NCI-H2196 (cell line): ENCODE results near the gene TRAF4.
"Not testable (repeated sequence)": the region's sequence is repeated elsewhere in the genome, so short reads cannot be mapped to it uniquely, and the experiment has no call there.

Source experiments
- DNase-seq: peaks from one replicate; lab custom pipeline; 2025; ENCODE audit not compliant: unreplicated experiment; lab: John Stamatoyannopoulos, UW

Gene TRAF4

GRCh38 chr17:28726627-28727491 lies 17.0 kb upstream of the TRAF4 start:
- DNase-seq = peak; percentile 86

GRCh38 chr17:28728364-28729200 lies 15.2 kb upstream of the TRAF4 start, which contains the start of gene NEK8:
TSS of gene NEK8 (plus strand) at chr17:28728788. CDS start at chr17:28728814, 26 bp downstream.
- peak; percentile 85 for DNase-seq

- DNase-seq = no peak
Observed at GRCh38 chr17:28729950-28730330, 13.9 kb upstream of the TRAF4 start.

GRCh38 chr17:28733346-28733745 lies 10.5 kb upstream of the TRAF4 start:
- no peak for DNase-seq

- no peak for DNase-seq
Observed at GRCh38 chr17:28734712-28735241, 9.0 kb upstream of the TRAF4 start.

- peak; percentile 6 for DNase-seq
Observed at GRCh38 chr17:28735242-28735722, 8.5 kb upstream of the TRAF4 start.

- DNase-seq = not testable (repeated sequence)
Observed at GRCh38 chr17:28735913-28736769, 7.7 kb upstream of the TRAF4 start.

GRCh38 chr17:28737316-28737715 lies 6.5 kb upstream of the TRAF4 start:
- DNase-seq = no peak

- DNase-seq = no peak
Observed at GRCh38 chr17:28737770-28738679, 5.8 kb upstream of the TRAF4 start.

GRCh38 chr17:28738680-28739384 lies 5.0 kb upstream of the TRAF4 start:
- DNase-seq = no peak

- DNase-seq = no peak
Observed at GRCh38 chr17:28740406-28741357, 3.1 kb upstream of the TRAF4 start.

- DNase-seq = no peak
Observed at GRCh38 chr17:28741358-28742349, 2.2 kb upstream of the TRAF4 start.

- DNase-seq = peak; percentile 17
Observed at GRCh38 chr17:28744104-28744971, 527 bp downstream of the TRAF4 start.

- no peak for DNase-seq
Observed at GRCh38 chr17:28744972-28745785, 1.4 kb downstream of the TRAF4 start.
